Mucosa of rectum (tissue), 2 donors: ENCODE results near the gene ITPRIPL1.

Experiments
- H3K27ac ChIP-seq, 2 donors: one replicate each; pipeline ENCODE4 v1.7.0; 2013; ENCODE audit warnings: inconsistent platforms in 2 of 2, low read depth in 2 of 2, low read length in 2 of 2
- H3K27me3 ChIP-seq, 2 donors: one replicate each; pipeline ENCODE4 v1.7.0; 2013; ENCODE audit warnings: low read length in 2 of 2; ENCODE audit not compliant: control insufficient read depth in 2 of 2, insufficient read depth in 2 of 2
- H3K36me3 ChIP-seq, 2 donors: one replicate each; pipeline ENCODE4 v1.7.0; 2013; ENCODE audit warnings: low read length in 2 of 2; ENCODE audit not compliant: control insufficient read depth in 2 of 2, insufficient read depth in 2 of 2
- H3K4me1 ChIP-seq, 2 donors: one replicate each; pipeline ENCODE4 v1.7.0; 2013; ENCODE audit warnings: low read length in 2 of 2, mild to moderate bottlenecking in 1 of 2; ENCODE audit not compliant: control insufficient read depth in 2 of 2, insufficient read depth in 2 of 2
- H3K4me3 ChIP-seq, 2 donors: one replicate each; pipeline ENCODE4 v1.7.0; 2013; ENCODE audit warnings: low read length in 2 of 2
- H3K9ac ChIP-seq, 2 donors: one replicate each; pipeline ENCODE4 v1.7.0; 2013; ENCODE audit warnings: low read length in 2 of 2, low read depth in 1 of 2, mild to moderate bottlenecking in 1 of 2
- H3K9me3 ChIP-seq, 2 donors: one replicate each; pipeline ENCODE4 v1.7.0; 2013; ENCODE audit warnings: low read length in 2 of 2; ENCODE audit not compliant: control insufficient read depth in 2 of 2
- donor health status: healthy.
- donor health status: Normal muscosa, but diverticular disease.

ITPRIPL1 gene

GRCh38 chr2:96353032-96353561 lies 28.0 kb downstream of the ITPRIPL1 start:
- Histone ChIP-seq H3K27ac (peak overlapping the region in 1 of 2 donors; percentile 11), H3K36me3 (no peaks in the 10 kb centered on the region), H3K27me3 (no peaks in the 10 kb centered on the region), H3K9me3 (no peaks in the 10 kb centered on the region), H3K4me3 (no peak overlapping the region), H3K4me1 (no peaks in the 10 kb centered on the region), H3K9ac (no peak overlapping the region)

DNA sequence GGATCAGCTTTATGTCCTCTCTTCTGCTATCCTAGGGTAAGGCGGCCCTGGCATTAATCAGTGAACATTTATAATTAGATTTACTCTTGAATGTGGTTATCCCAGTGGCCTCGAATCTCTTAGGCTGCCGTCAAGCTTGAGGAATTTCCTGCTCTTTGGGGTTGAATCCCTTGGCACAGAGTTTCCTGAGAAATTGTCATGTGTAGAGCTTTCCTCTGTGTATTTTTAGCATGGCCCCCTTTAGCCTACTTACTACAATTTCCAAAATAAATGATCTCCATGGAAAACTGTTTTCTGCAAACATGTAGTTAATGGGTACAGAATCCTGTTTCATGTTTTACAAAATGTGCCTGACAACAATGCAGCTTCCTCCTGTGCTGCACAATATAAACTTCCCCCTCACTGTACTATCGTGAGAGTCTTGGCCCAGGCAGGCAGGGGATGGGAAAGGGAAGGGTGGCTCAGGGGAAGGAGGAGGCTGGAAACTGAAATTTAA lies 28.5 kb downstream of the ITPRIPL1 start:
- Histone ChIP-seq H3K27me3 (no peaks in the 10 kb centered on the region), H3K4me1 (no peaks in the 10 kb centered on the region), H3K36me3 (no peaks in the 10 kb centered on the region), H3K27ac (peak overlapping the region in 1 of 2 donors; percentile 34), H3K9ac (no peak overlapping the region), H3K9me3 (no peaks in the 10 kb centered on the region), H3K4me3 (no peak overlapping the region)

DNA sequence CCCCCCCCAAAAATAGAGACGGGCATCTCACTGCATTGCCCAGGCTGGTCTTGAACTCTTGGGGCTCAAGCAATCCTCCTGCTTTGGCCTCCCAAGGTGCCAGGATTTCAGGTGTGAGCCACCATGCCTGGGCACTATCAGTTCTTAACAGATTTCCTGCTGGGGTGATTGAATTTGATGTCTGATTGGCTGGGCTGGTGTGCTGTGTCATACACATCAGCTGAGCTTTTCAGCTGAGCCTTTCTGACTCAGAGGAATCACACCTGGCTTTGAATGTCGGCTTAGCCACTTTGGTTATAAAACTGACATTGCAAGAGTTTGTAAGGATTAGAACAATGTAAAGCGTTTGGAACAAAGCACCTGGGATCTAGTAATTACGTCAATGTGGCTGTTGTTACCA lies 29.4 kb downstream of the ITPRIPL1 start:
- H3K27ac ChIP-seq: no peak overlapping the region
- H3K9ac ChIP-seq: no peak overlapping the region
- no peak overlapping the region for H3K4me3 ChIP-seq
- H3K36me3 ChIP-seq: no peaks in the 10 kb centered on the region
- H3K9me3 ChIP-seq: no peaks in the 10 kb centered on the region
- no peaks in the 10 kb centered on the region for H3K27me3 ChIP-seq
- H3K4me1 ChIP-seq: no peaks in the 10 kb centered on the region

DNA sequence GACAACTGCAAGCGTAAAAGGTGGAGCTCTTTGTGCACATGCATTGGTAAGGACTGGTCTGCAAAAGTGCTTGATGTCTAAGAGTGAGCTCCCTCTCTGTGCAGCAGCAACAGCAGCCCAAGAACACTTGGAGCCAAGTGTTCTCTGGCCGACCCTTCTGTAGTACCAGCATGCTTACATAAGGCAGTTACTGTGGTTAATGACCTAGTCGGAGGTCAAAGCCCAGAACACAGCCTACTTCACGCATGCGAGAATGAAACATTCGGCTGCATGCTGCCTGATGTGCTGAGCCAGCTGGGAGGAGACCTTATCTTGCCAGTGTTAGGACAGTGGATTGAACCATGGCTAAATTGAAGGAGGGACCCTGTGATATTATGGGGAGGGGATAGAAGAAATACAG lies 31.8 kb downstream of the ITPRIPL1 start:
- H3K36me3 ChIP-seq: no peaks in the 10 kb centered on the region
- H3K9me3 ChIP-seq: no peaks in the 10 kb centered on the region
- no peak overlapping the region for H3K27ac ChIP-seq
- no peaks in the 10 kb centered on the region for H3K4me1 ChIP-seq
- no peak overlapping the region for H3K4me3 ChIP-seq
- no peak overlapping the region for H3K9ac ChIP-seq
- no peaks in the 10 kb centered on the region for H3K27me3 ChIP-seq

DNA sequence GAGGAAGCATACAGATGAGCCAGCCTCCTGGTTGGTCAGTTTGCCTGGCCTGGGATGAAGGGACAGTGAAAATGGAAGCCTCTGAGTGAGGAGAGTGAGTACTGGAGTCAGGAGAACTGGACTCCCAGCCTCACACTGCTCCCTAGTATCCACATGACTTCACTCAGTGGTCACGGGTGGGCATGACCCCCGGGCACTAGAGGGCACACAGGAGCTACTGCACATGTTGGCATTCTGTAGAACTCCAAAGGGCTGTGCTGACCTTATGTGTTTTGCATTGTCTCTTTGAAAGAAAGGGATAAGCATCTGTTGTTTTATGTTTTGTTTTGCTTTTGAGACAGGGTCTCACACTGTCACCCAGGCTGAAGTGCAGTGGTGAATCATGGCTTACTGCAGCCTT lies 34.2 kb downstream of the ITPRIPL1 start:
- no peak overlapping the region for H3K9ac ChIP-seq
- H3K27ac ChIP-seq: no peak overlapping the region
- no peaks in the 10 kb centered on the region for H3K36me3 ChIP-seq
- H3K4me1 ChIP-seq: no peaks in the 10 kb centered on the region
- H3K4me3 ChIP-seq: no peak overlapping the region
- H3K27me3 ChIP-seq: no peaks in the 10 kb centered on the region
- H3K9me3 ChIP-seq: no peaks in the 10 kb centered on the region

DNA sequence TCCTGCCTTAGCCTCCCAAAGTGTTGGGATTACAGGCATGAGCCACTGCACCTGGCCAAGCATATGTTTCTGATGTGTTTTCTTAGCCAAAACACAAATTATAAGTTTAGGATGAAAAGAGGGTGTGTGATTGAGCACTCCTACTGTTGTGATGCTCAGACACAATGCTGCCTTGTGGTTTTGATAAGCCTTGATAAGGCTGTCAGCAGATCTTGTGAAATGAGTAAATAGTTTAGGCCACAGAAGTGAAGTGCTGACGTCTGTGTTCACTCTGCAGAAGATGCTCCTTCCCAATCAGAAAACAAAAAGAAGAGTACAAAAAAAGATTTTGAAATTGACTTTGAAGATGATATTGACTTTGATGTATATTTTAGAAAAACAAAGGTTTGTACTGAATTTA lies 34.7 kb downstream of the ITPRIPL1 start:
- no peaks in the 10 kb centered on the region for H3K4me1 ChIP-seq
- no peaks in the 10 kb centered on the region for H3K27me3 ChIP-seq
- H3K9ac ChIP-seq: no peak overlapping the region
- no peaks in the 10 kb centered on the region for H3K9me3 ChIP-seq
- no peak overlapping the region for H3K4me3 ChIP-seq
- H3K27ac ChIP-seq: no peak overlapping the region
- H3K36me3 ChIP-seq: peaks cover 0 to 3% of the 10 kb centered on the region in 2 donors

DNA sequence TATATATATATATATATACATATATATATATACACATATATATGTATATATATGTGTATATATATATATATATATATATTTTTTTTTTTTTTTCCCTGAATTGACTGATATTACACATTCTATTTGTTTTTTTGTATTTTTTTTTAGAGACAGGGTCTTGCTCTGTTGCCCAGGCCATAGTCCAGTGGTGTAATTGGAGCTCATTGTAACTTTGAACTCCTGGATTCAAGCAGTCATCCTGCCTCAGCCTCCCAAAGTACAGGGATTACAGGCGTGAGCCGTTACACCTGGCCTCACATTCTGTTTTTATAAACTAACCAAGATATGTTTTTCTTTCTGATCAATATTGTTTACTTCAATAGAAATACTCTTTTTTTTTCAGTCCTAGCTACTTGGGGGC lies 36.6 kb downstream of the ITPRIPL1 start:
- Histone ChIP-seq H3K36me3 (peaks cover 0 to 7% of the 10 kb centered on the region in 2 donors), H3K27ac (no peak overlapping the region), H3K4me3 (no peak overlapping the region), H3K4me1 (no peaks in the 10 kb centered on the region), H3K9me3 (no peaks in the 10 kb centered on the region), H3K9ac (no peak overlapping the region), H3K27me3 (no peaks in the 10 kb centered on the region)

DNA sequence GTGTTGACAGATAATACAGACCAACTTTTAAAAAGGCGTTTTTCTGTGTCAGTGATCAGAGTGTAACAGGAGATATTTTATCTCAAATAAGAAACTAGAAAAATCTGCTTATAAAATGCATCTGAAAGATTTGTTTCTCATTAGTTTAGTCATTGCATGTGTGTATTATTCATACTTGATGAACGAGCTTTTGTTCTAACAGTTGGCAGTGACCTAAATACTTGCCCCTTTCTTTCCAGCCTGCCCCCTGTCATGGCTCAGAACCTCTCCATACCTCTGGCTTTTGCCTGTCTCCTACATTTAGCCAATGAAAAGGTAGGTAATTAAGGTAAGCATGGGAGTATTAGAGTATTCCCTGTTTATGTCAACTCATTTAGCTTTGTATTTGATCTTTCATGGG lies 44.1 kb downstream of the ITPRIPL1 start:
- peaks cover 0 to 3% of the 10 kb centered on the region in 2 donors for H3K4me1 ChIP-seq
- H3K27me3 ChIP-seq: no peaks in the 10 kb centered on the region
- H3K36me3 ChIP-seq: peaks cover 0 to 7% of the 10 kb centered on the region in 2 donors
- H3K4me3 ChIP-seq: no peak overlapping the region
- H3K9ac ChIP-seq: no peak overlapping the region
- no peaks in the 10 kb centered on the region for H3K9me3 ChIP-seq
- no peak overlapping the region for H3K27ac ChIP-seq

- H3K9ac ChIP-seq: no peak overlapping the region
- no peaks in the 10 kb centered on the region for H3K36me3 ChIP-seq
- no peak overlapping the region for H3K4me3 ChIP-seq
- H3K9me3 ChIP-seq: peaks cover 3 to 6% of the 10 kb centered on the region in 2 donors
- H3K27me3 ChIP-seq: no peaks in the 10 kb centered on the region
- no peak overlapping the region for H3K27ac ChIP-seq
- H3K4me1 ChIP-seq: peaks cover 0 to 3% of the 10 kb centered on the region in 2 donors
Observed at GRCh38 chr2:96374211-96374951, 49.3 kb downstream of the ITPRIPL1 start.
